T-helper 2 cell treated with Interferon-gamma antibody and Interleukin-4, amounts not matched to agents 100 ng/mL and 5 ng/mL, for 36 hours (primary cell): Measurements from ENCODE around the gene SECISBP2. TPM values are rescaled to one million over a fixed set of nuclear protein-coding genes. Genes with fewer than 3 reads are reported as not detected.
"Not testable (repeated sequence)": the region's sequence is repeated elsewhere in the genome, so short reads cannot be mapped to it uniquely, and the experiment has no call there.

Experiments used
- intact Hi-C: fragments of 100-400 bp; cut with micrococcal nuclease; formaldehyde crosslinking; loops from one replicate; pipeline ENCODE4 v1.15.1; 2023
- total RNA-seq: library from RNA; stranded (reverse); gene quantifications from 2 replicates; pipeline ENCODE4 v1.2.3, GENCODE V29; 2022

Gene SECISBP2
- total RNA-seq: 44.8 and 50.9 TPM in 2 replicates

GRCh38 chr9:89318123-89319014 is at the start of gene SECISBP2:
Gene SECISBP2, plus strand, starts transcription at chr9:89318500. Its CDS starts 77 bp downstream, at chr9:89318577.
- intact Hi-C loops: loop anchor here (1.0 to 5.0 kb wide), 8 partner anchors 8 to 424 kb away; partner anchors contain the start of gene SEMA4D

GRCh38 chr9:89273528-89274279 is 44.6 kb upstream of the SECISBP2 start:
- intact Hi-C loops: loop anchor here (10.0 kb wide), 1 partner anchor 99 kb away; the partner anchor contains the start of gene SHC3

GRCh38 chr9:89274838-89275237 is 43.5 kb upstream of the SECISBP2 start:
- intact Hi-C loops: loop anchor here (10.0 kb wide), 1 partner anchor 100 kb away; the partner anchor contains the start of gene SHC3

GRCh38 chr9:89276040-89276439 is 42.3 kb upstream of the SECISBP2 start:
- intact Hi-C loops: loop anchor here (10.0 kb wide), 1 partner anchor 101 kb away; the partner anchor contains the start of gene SHC3

GRCh38 chr9:89277043-89277442 is 41.3 kb upstream of the SECISBP2 start:
- intact Hi-C loops: loop anchor here (10.0 kb wide), 1 partner anchor 102 kb away; the partner anchor contains the start of gene SHC3

GRCh38 chr9:89277454-89277853 is 40.8 kb upstream of the SECISBP2 start:
- intact Hi-C loops: loop anchor here (10.0 kb wide), 1 partner anchor 103 kb away; the partner anchor contains the start of gene SHC3

- intact Hi-C loops: loop anchor here (10.0 kb wide), 1 partner anchor 104 kb away; the partner anchor contains the start of gene SHC3
These were observed 39.7 kb upstream of the SECISBP2 start for GRCh38 chr9:89278551-89278950.

GRCh38 chr9:89278997-89279739 is 39.1 kb upstream of the SECISBP2 start:
- intact Hi-C loops: loop anchor here (10.0 kb wide), 1 partner anchor 104 kb away; the partner anchor contains the start of gene SHC3

- intact Hi-C loops: no loop called here
These were observed 37.2 kb upstream of the SECISBP2 start for GRCh38 chr9:89281106-89281505.

GRCh38 chr9:89282248-89282968 is 35.9 kb upstream of the SECISBP2 start:
- intact Hi-C loops: not testable (repeated sequence)

- intact Hi-C loops: no loop called here
These were observed 34.2 kb upstream of the SECISBP2 start for GRCh38 chr9:89284076-89284475.

GRCh38 chr9:89291741-89292140 is 26.6 kb upstream of the SECISBP2 start:
- intact Hi-C loops: no loop called here

GRCh38 chr9:89293014-89293413 is 25.3 kb upstream of the SECISBP2 start:
- intact Hi-C loops: no loop called here

GRCh38 chr9:89295400-89295799 is 22.9 kb upstream of the SECISBP2 start:
- intact Hi-C loops: no loop called here

- intact Hi-C loops: not testable (repeated sequence)
These were observed 16.3 kb upstream of the SECISBP2 start for GRCh38 chr9:89301996-89302395.

- intact Hi-C loops: no loop called here
These were observed 14.1 kb upstream of the SECISBP2 start for GRCh38 chr9:89304020-89304833.

GRCh38 chr9:89304834-89305188 is 13.5 kb upstream of the SECISBP2 start:
- intact Hi-C loops: no loop called here

- intact Hi-C loops: no loop called here
These were observed 12.4 kb upstream of the SECISBP2 start for GRCh38 chr9:89305868-89306267.

GRCh38 chr9:89309166-89309565 is 9.1 kb upstream of the SECISBP2 start:
- intact Hi-C loops: no loop called here
